Measurements from ENCODE around the gene RANBP3L.
"Not testable (repeated sequence)": the region's sequence is repeated elsewhere in the genome, so short reads cannot be mapped to it uniquely, and the experiment has no call there.

Gene RANBP3L

GRCh38 chr5:36202521-36202961, 99.2 kb downstream of the RANBP3L start:
- DNase-seq, result no peak

GRCh38 chr5:36200513-36200912, 101.2 kb downstream of the RANBP3L start:
- DNase-seq, result no peak

GRCh38 chr5:36199620-36200019, 102.1 kb downstream of the RANBP3L start:
- DNase-seq, result no peak

- not testable (repeated sequence) for DNase-seq
Measured at GRCh38 chr5:36198783-36199182, 102.9 kb downstream of the RANBP3L start.
